SJCRH30 (cell line): ENCODE measurements around the gene CACHD1. TPM values are rescaled to one million over a fixed set of nuclear protein-coding genes. Genes with fewer than 3 reads are reported as not detected.
"Not testable (repeated sequence)": the region's sequence is repeated elsewhere in the genome, so short reads cannot be mapped to it uniquely, and the experiment has no call there.

Source experiments
- DNase-seq, 2 experiments: peaks; one replicate each; pipeline ENCODE4 v3.0.0-alpha.2; 2015 to 2020
- H3K27ac ChIP-seq: fragments of 250-450 bp; sonication (Bioruptor Pico); 2 replicates; pipeline ENCODE4 v1.5.1; 2020; ENCODE audit warnings: mild to moderate bottlenecking, moderate library complexity
- H3K27me3 ChIP-seq: fragments of 250-450 bp; sonication (Bioruptor Pico); 2 replicates; pipeline ENCODE4 v1.5.1; 2020; ENCODE audit warnings: mild to moderate bottlenecking, moderate library complexity
- H3K36me3 ChIP-seq: fragments of 250-450 bp; sonication (Bioruptor Pico); 2 replicates; pipeline ENCODE4 v1.5.1; 2020; ENCODE audit warnings: mild to moderate bottlenecking, moderate library complexity
- H3K4me1 ChIP-seq: fragments of 250-450 bp; sonication (Bioruptor Pico); 2 replicates; pipeline ENCODE4 v1.5.1; 2020; ENCODE audit warnings: mild to moderate bottlenecking, moderate library complexity
- H3K4me3 ChIP-seq: fragments of 250-450 bp; sonication (Bioruptor Pico); 2 replicates; pipeline ENCODE4 v1.5.1; 2020; ENCODE audit warnings: mild to moderate bottlenecking, moderate library complexity
- H3K9me3 ChIP-seq: fragments of 250-450 bp; sonication (Bioruptor Pico); replicated peaks from 2 replicates; pipeline ENCODE4 v1.5.1; 2020; ENCODE audit warnings: mild to moderate bottlenecking, moderate library complexity
- total RNA-seq: library from RNA; depleted of rRNA; stranded (reverse); fragments of >200 nt; shearing (Covaris generic); gene quantifications from 2 replicates; pipeline ENCODE4 v1.2.3, GENCODE V29; 2014

Gene CACHD1
- total RNA-seq, 1 experiment from 2014 or later = 12.1 TPM

GRCh38 chr1:64691626-64692025 lies 221.7 kb downstream of the CACHD1 start:
- H3K36me3 ChIP-seq = no peaks in the 10 kb centered on the region
- H3K4me1 ChIP-seq = no peaks in the 10 kb centered on the region
- no peak overlapping the region for H3K27ac ChIP-seq
- no peak for DNase-seq
- no peaks in the 10 kb centered on the region for H3K9me3 ChIP-seq
- no peaks in the 10 kb centered on the region for H3K27me3 ChIP-seq
- H3K4me3 ChIP-seq = no peak overlapping the region

- Histone ChIP-seq H3K27me3 (no peaks in the 10 kb centered on the region), H3K36me3 (no peaks in the 10 kb centered on the region), H3K9me3 (no peaks in the 10 kb centered on the region), H3K4me3 (no peak overlapping the region), H3K4me1 (no peaks in the 10 kb centered on the region), H3K27ac (no peak overlapping the region)
- DNase-seq = no peak
Observed at GRCh38 chr1:64692911-64693310, 223.0 kb downstream of the CACHD1 start.

GRCh38 chr1:64693406-64693805 lies 223.5 kb downstream of the CACHD1 start:
- Histone ChIP-seq H3K27ac (no peak overlapping the region), H3K4me1 (no peaks in the 10 kb centered on the region), H3K4me3 (no peak overlapping the region), H3K36me3 (no peaks in the 10 kb centered on the region), H3K9me3 (no peaks in the 10 kb centered on the region), H3K27me3 (no peaks in the 10 kb centered on the region)
- no peak for DNase-seq

GRCh38 chr1:64696879-64697278 lies 226.9 kb downstream of the CACHD1 start:
- Histone ChIP-seq H3K4me3 (no peak overlapping the region), H3K9me3 (no peaks in the 10 kb centered on the region), H3K27ac (no peak overlapping the region), H3K36me3 (no peaks in the 10 kb centered on the region), H3K27me3 (no peaks in the 10 kb centered on the region), H3K4me1 (peaks cover 3% of the 10 kb centered on the region; the same call in 1 of the 2 replicates)
- no peak for DNase-seq

GRCh38 chr1:64699327-64699726 lies 229.4 kb downstream of the CACHD1 start:
- H3K27ac ChIP-seq = no peak overlapping the region
- DNase-seq = peak; percentile 11 to 34
- H3K27me3 ChIP-seq = no peaks in the 10 kb centered on the region

GRCh38 chr1:64701071-64701470 lies 231.1 kb downstream of the CACHD1 start:
- Histone ChIP-seq H3K4me3 (no peak overlapping the region), H3K9me3 (peaks cover 5% of the 10 kb centered on the region; the same call in 1 of the 2 replicates), H3K4me1 (peaks cover 3% of the 10 kb centered on the region; the same call in 1 of the 2 replicates), H3K27ac (no peak overlapping the region), H3K27me3 (no peaks in the 10 kb centered on the region), H3K36me3 (no peaks in the 10 kb centered on the region)
- no peak for DNase-seq

More at GRCh38 chr1:64699327-64699726, 229.4 kb downstream of the CACHD1 start:
- no peak overlapping the region for H3K4me3 ChIP-seq
- H3K9me3 ChIP-seq = peaks cover 5% of the 10 kb centered on the region; the same call in 1 of the 2 replicates
- H3K36me3 ChIP-seq = no peaks in the 10 kb centered on the region
- H3K4me1 ChIP-seq = peaks cover 3% of the 10 kb centered on the region; the same call in 1 of the 2 replicates

- H3K36me3 ChIP-seq = no peaks in the 10 kb centered on the region
- H3K27ac ChIP-seq = no peak overlapping the region
- H3K27me3 ChIP-seq = no peaks in the 10 kb centered on the region
- no peak overlapping the region for H3K4me3 ChIP-seq
- peak in 1 of 2 experiments; percentile 12 for DNase-seq
- peaks cover 5% of the 10 kb centered on the region; the same call in 1 of the 2 replicates for H3K9me3 ChIP-seq
- H3K4me1 ChIP-seq = peaks cover 3% of the 10 kb centered on the region; the same call in 1 of the 2 replicates
Observed at GRCh38 chr1:64701886-64702285, 232.0 kb downstream of the CACHD1 start.

GRCh38 chr1:64702670-64703069 lies 232.7 kb downstream of the CACHD1 start:
- not testable (repeated sequence) for H3K9me3 ChIP-seq, H3K27ac ChIP-seq, H3K36me3 ChIP-seq, DNase-seq, H3K4me1 ChIP-seq, H3K4me3 ChIP-seq, H3K27me3 ChIP-seq

- no peak overlapping the region for H3K4me3 ChIP-seq
- no peaks in the 10 kb centered on the region for H3K36me3 ChIP-seq
- peaks cover 5% of the 10 kb centered on the region; the same call in 1 of the 2 replicates for H3K9me3 ChIP-seq
- H3K27me3 ChIP-seq = no peaks in the 10 kb centered on the region
- H3K4me1 ChIP-seq = peaks cover 3% of the 10 kb centered on the region; the same call in 1 of the 2 replicates
- H3K27ac ChIP-seq = no peak overlapping the region
- DNase-seq = no peak
Observed at GRCh38 chr1:64703600-64703999, 233.7 kb downstream of the CACHD1 start.

GRCh38 chr1:64705591-64705990 lies 235.7 kb downstream of the CACHD1 start:
- no peaks in the 10 kb centered on the region for H3K27me3 ChIP-seq
- H3K9me3 ChIP-seq = peaks cover 5% of the 10 kb centered on the region; the same call in 1 of the 2 replicates
- H3K4me1 ChIP-seq = no peaks in the 10 kb centered on the region
- no peak for DNase-seq
- H3K36me3 ChIP-seq = no peaks in the 10 kb centered on the region
- no peak overlapping the region for H3K4me3 ChIP-seq
- no peak overlapping the region for H3K27ac ChIP-seq

GRCh38 chr1:64711266-64711665 lies 241.3 kb downstream of the CACHD1 start:
- DNase-seq = no peak
- H3K4me3 ChIP-seq = no peak overlapping the region
- H3K36me3 ChIP-seq = no peaks in the 10 kb centered on the region
- H3K27ac ChIP-seq = no peak overlapping the region
- H3K9me3 ChIP-seq = no peaks in the 10 kb centered on the region
- no peaks in the 10 kb centered on the region for H3K27me3 ChIP-seq
- no peaks in the 10 kb centered on the region for H3K4me1 ChIP-seq

GRCh38 chr1:64712049-64712448 lies 242.1 kb downstream of the CACHD1 start:
- Histone ChIP-seq H3K36me3 (no peaks in the 10 kb centered on the region), H3K4me1 (no peaks in the 10 kb centered on the region), H3K27ac (no peak overlapping the region), H3K27me3 (no peaks in the 10 kb centered on the region), H3K4me3 (no peak overlapping the region), H3K9me3 (no peaks in the 10 kb centered on the region; the same call in 1 of the 2 replicates)
- DNase-seq = no peak

GRCh38 chr1:64715186-64715585 lies 245.3 kb downstream of the CACHD1 start:
- no peak for DNase-seq

GRCh38 chr1:64721135-64721534 lies 251.2 kb downstream of the CACHD1 start:
- no peak overlapping the region for H3K27ac ChIP-seq
- H3K27me3 ChIP-seq = no peaks in the 10 kb centered on the region
- no peak for DNase-seq
- H3K4me1 ChIP-seq = no peaks in the 10 kb centered on the region
- no peaks in the 10 kb centered on the region; the same call in 1 of the 2 replicates for H3K9me3 ChIP-seq
- no peaks in the 10 kb centered on the region for H3K36me3 ChIP-seq
- no peak overlapping the region for H3K4me3 ChIP-seq

More at GRCh38 chr1:64715186-64715585, 245.3 kb downstream of the CACHD1 start:
- no peaks in the 10 kb centered on the region; the same call in 1 of the 2 replicates for H3K9me3 ChIP-seq
- no peaks in the 10 kb centered on the region for H3K27me3 ChIP-seq
- H3K36me3 ChIP-seq = no peaks in the 10 kb centered on the region
- no peaks in the 10 kb centered on the region for H3K4me1 ChIP-seq
- H3K27ac ChIP-seq = no peak overlapping the region
- H3K4me3 ChIP-seq = no peak overlapping the region

GRCh38 chr1:64721576-64722145 lies 251.7 kb downstream of the CACHD1 start:
- Histone ChIP-seq H3K4me1 (no peaks in the 10 kb centered on the region), H3K36me3 (no peaks in the 10 kb centered on the region), H3K27me3 (no peaks in the 10 kb centered on the region), H3K4me3 (no peak overlapping the region), H3K9me3 (no peaks in the 10 kb centered on the region; the same call in 1 of the 2 replicates), H3K27ac (no peak overlapping the region)
- no peak for DNase-seq

GRCh38 chr1:64727861-64728260 lies 257.9 kb downstream of the CACHD1 start:
- no peaks in the 10 kb centered on the region for H3K36me3 ChIP-seq
- H3K27ac ChIP-seq = no peak overlapping the region
- H3K4me1 ChIP-seq = peaks cover 5% of the 10 kb centered on the region
- H3K4me3 ChIP-seq = no peak overlapping the region
- no peaks in the 10 kb centered on the region for H3K9me3 ChIP-seq
- H3K27me3 ChIP-seq = no peaks in the 10 kb centered on the region
- DNase-seq = no peak
